Vagina (tissue), 2 donors: ENCODE measurements around the gene HEYL.

Experiments
- CTCF ChIP-seq, 3 experiments: fragments of 450-650 bp in 2 of 3; fragments of 200-600 bp in 1 of 3; sonication (generic) in 1 of 3; IDR thresholded peaks; one replicate each; pipeline ENCODE4 v1.5.1; 2017 to 2019; ENCODE audit warnings: antibody characterized with exemption in 3 of 3, mild to moderate bottlenecking in 2 of 3, moderate library complexity in 2 of 3
- POLR2A ChIP-seq, 2 donors: fragments of 450-650 bp; IDR thresholded peaks; one replicate each; pipeline ENCODE4 v1.6.1; 2017; ENCODE audit warnings: antibody characterized with exemption in 2 of 2, mild to moderate bottlenecking in 2 of 2, moderate library complexity in 2 of 2
- POLR2AphosphoS5 ChIP-seq, 2 donors: sonication (generic); formaldehyde crosslinking; IDR thresholded peaks; one replicate each; pipeline ENCODE4 v1.9.0; 2017; ENCODE audit warnings: antibody characterized with exemption in 2 of 2, mild to moderate bottlenecking in 2 of 2, low read depth in 1 of 2; ENCODE audit not compliant: insufficient read depth in 1 of 2

GRCh38 chr1:39639305-39640130, at the start of gene HEYL:
- no peak for TF ChIP-seq POLR2A (IDR thresholded peaks at IDR 0.05)
- TF ChIP-seq CTCF (IDR thresholded peaks at IDR 0.05): peak in 1 of 3 experiments; percentile 9
- peak in 1 of 2 donors; percentile 22 for TF ChIP-seq POLR2AphosphoS5 (IDR thresholded peaks at IDR 0.05; ENCODE audit: insufficient read depth in 1 of 2, low read depth in 1 of 2)
